BE2C (cell line): ENCODE data around the gene MLEC.

Source experiments
- DNase-seq: peaks from one replicate; pipeline ENCODE4 v3.0.0-alpha.2; 2020
- H3K27me3 ChIP-seq: fragments of 250-450 bp; sonication (Bioruptor Pico); 2 replicates; pipeline ENCODE4 v1.5.1; 2020; ENCODE audit warnings: mild to moderate bottlenecking
- H3K36me3 ChIP-seq: fragments of 250-450 bp; sonication (Bioruptor Pico); 2 replicates; pipeline ENCODE4 v1.5.1; 2020; ENCODE audit warnings: mild to moderate bottlenecking
- H3K4me1 ChIP-seq: fragments of 250-450 bp; sonication (Bioruptor Pico); 2 replicates; pipeline ENCODE4 v1.5.1; 2020
- H3K4me3 ChIP-seq: 2 replicates; pipeline ENCODE4 v1.5.1; 2011; ENCODE audit warnings: low read depth, low read length
- H3K9me3 ChIP-seq: fragments of 250-450 bp; sonication (Bioruptor Pico); 2 replicates; pipeline ENCODE4 v1.5.1; 2020
- TF ChIP-seq, protein P1 (sequence below): IDR thresholded peaks from 2 replicates; pipeline ENCODE4 v1.5.1; 2012; ENCODE audit warnings: mild to moderate bottlenecking, low read depth, low read length

MLEC gene

DNA sequence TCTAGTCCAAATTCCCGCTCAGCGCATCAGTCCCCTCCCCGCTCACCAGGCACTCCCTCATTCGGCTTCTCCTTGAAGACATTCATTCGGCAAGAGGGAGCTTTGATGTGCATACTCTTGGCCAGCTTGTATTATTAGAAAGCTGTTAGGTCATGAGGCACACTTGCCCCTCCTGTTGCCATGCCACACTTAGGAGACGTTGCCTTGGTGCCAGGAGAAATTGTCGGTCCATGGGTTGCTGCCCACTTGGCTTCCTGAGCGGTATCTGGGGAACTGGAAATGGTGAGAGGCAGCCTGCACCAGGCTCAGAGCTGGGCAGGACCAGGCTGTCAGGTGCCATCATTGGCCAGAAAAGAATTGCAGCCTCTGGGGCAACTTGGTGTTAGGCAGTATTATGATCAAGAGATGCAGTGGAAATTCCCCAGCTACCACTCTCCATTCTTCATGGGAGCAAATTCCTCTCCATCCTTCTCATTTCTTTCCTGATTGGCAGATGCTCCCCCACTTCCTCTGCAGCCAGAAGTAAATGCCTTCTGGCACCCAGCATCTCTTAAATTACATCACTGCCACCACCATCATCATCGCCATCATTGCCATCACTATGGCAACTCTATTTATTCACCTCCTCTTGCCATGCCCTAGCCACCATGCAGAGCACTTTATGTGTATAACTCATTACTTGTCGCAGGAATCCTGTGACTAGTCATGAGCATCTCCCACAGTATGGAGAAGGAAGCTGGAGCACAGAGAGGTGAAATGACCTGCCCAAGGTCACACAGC is 34.1 kb upstream of the MLEC start:
- Histone ChIP-seq H3K36me3 (no peaks in the 10 kb centered on the region; the same call in 1 of the 2 replicates), H3K4me3 (no peak overlapping the region), H3K4me1 (no peaks in the 10 kb centered on the region), H3K27me3 (no peaks in the 10 kb centered on the region), H3K9me3 (no peaks in the 10 kb centered on the region)
- TF ChIP-seq, protein P1, sequence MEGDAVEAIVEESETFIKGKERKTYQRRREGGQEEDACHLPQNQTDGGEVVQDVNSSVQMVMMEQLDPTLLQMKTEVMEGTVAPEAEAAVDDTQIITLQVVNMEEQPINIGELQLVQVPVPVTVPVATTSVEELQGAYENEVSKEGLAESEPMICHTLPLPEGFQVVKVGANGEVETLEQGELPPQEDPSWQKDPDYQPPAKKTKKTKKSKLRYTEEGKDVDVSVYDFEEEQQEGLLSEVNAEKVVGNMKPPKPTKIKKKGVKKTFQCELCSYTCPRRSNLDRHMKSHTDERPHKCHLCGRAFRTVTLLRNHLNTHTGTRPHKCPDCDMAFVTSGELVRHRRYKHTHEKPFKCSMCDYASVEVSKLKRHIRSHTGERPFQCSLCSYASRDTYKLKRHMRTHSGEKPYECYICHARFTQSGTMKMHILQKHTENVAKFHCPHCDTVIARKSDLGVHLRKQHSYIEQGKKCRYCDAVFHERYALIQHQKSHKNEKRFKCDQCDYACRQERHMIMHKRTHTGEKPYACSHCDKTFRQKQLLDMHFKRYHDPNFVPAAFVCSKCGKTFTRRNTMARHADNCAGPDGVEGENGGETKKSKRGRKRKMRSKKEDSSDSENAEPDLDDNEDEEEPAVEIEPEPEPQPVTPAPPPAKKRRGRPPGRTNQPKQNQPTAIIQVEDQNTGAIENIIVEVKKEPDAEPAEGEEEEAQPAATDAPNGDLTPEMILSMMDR: no peak
- no peak for DNase-seq

DNA sequence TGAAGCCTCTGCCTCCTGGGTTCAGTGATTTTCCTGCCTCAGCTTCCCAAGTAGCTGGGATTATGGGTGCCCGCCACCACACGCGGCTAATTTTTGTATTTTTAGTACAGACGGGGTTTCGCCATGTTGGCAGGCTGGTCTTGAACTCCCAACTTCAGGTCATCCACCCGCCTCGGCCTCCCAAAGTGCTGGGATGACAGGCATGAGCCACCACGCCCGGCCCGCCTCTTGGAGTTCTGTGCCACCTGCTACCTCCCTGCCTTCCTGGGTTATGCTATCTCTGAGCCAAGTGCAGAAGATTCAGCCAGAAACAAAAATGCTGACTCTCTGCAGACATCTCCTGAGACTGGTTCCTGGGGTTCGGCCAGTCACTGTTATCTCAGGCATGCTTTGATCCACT is 33.3 kb upstream of the MLEC start:
- H3K27me3 ChIP-seq: no peaks in the 10 kb centered on the region
- no peak overlapping the region for H3K4me3 ChIP-seq
- no peak for DNase-seq
- H3K9me3 ChIP-seq: no peaks in the 10 kb centered on the region
- TF ChIP-seq, protein P1: no peak
- H3K36me3 ChIP-seq: no peaks in the 10 kb centered on the region; the same call in 1 of the 2 replicates
- H3K4me1 ChIP-seq: no peaks in the 10 kb centered on the region

DNA sequence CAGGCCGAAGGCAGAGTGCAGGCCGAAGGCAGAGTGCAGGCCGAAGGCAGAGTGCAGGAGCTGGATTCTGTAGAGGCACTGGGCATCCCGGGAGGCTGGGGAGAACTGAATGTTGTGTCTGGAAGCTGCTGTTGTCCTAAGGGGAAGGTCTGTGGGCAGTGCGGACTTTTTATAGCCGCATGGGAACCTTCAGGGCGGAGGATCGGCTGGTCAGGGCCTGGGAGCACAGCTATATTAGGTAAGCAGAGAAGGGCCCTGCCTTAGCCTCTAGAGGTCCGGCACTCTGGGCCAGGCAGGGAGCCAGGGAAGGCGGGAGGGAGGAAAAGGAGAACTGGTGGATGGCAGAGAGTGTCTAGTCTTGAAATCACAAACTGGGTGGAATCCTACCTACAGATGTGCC is 32.3 kb upstream of the MLEC start:
- no peaks in the 10 kb centered on the region for H3K4me1 ChIP-seq
- H3K4me3 ChIP-seq: no peak overlapping the region
- H3K9me3 ChIP-seq: no peaks in the 10 kb centered on the region
- H3K36me3 ChIP-seq: no peaks in the 10 kb centered on the region; the same call in 1 of the 2 replicates
- no peak for DNase-seq
- H3K27me3 ChIP-seq: no peaks in the 10 kb centered on the region
- TF ChIP-seq, protein P1: no peak

DNA sequence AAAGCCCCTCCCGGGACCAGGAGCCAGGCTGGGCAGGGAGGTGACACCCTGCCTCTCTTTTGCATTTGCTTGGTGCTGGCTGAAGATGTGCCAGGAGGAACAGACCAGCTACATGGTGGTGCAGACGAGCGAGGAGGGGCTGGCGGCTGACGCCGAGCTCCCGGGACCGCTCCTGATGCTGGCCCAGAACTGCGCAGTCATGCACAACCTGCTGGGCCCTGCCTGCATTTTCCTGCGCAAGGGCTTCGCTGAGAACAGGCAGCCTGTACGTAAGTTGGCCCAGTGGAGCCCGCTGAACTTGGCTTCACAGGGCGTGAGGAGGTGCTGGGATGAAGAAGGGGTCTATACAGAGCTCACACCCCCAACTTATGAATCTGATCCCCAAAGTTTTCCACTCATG is 30.9 kb upstream of the MLEC start:
- Histone ChIP-seq H3K36me3 (no peaks in the 10 kb centered on the region; the same call in 1 of the 2 replicates), H3K4me3 (no peak overlapping the region), H3K27me3 (no peaks in the 10 kb centered on the region), H3K4me1 (no peaks in the 10 kb centered on the region), H3K9me3 (no peaks in the 10 kb centered on the region)
- TF ChIP-seq, protein P1: no peak
- no peak for DNase-seq

DNA sequence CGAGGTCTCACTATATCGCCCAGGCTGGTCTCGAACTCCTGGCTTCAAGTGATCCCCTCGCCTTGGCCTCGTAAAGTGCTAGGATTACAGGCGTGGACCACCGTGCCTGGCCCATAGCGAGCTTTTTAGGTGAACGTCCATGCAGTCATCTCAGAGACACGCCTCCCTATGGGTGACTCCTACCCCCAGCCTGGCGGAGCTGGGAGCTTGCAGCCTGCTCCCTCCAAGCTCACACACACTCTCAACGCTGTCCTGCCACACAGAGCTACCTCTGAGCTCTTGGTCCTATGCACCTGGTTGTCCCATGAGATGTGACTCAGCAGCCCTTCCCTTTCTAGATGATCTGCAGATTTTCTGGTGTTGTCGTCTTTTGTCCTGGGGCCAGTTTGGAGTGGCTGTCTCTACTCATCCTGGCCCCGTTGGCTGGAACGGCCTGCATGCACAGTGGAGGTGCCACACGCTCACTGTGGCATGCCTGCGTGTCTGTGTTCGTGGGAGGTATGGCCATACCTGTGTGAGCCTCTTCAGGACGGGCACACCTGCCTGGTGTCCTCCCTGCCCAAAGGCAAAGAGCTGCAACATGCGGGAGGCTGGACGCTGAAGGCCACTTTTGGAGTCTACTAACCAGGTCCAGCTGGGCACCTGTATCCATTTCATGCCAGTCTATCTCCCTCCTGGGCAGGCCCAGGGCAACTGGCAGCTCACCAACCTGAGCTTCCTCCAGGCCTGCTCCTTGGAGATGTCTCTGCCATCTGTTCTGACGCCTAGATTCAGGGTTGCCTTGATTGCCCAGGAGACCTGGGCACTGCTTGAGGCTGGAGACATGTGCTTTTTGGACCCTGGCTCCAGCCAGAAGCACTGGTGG is 28.4 kb upstream of the MLEC start:
- Histone ChIP-seq H3K4me1 (no peaks in the 10 kb centered on the region), H3K36me3 (peaks cover 2% of the 10 kb centered on the region; the same call in 1 of the 2 replicates), H3K27me3 (no peaks in the 10 kb centered on the region), H3K9me3 (no peaks in the 10 kb centered on the region), H3K4me3 (no peak overlapping the region)
- TF ChIP-seq, protein P1: no peak
- DNase-seq: no peak
